MM.1S (cell line): Measurements from ENCODE around the gene WDR70.
"Not testable (repeated sequence)": the region's sequence is repeated elsewhere in the genome, so short reads cannot be mapped to it uniquely, and the experiment has no call there.

Experiments
- DNase-seq: peaks from one replicate; pipeline ENCODE4 v3.0.0-alpha.2; 2015
- H2AFZ ChIP-seq: fragments of 300-600 bp; sonication (generic); 2 replicates; pipeline ENCODE4 v1.6.0; 2016; ENCODE audit warnings: antibody characterized with exemption, low read length
- H3F3A ChIP-seq: fragments of 300-600 bp; sonication (generic); 2 replicates; pipeline ENCODE4 v1.6.1; 2016; ENCODE audit warnings: mild to moderate bottlenecking, antibody characterized with exemption, low read length, moderate library complexity, mixed read lengths; ENCODE audit not compliant: insufficient read depth
- H3K27ac ChIP-seq: fragments of 300-600 bp; sonication (generic); 2 replicates; pipeline ENCODE4 v1.5.1; 2016; ENCODE audit warnings: mild to moderate bottlenecking, low read length
- H3K27me3 ChIP-seq: fragments of 300-600 bp; sonication (generic); replicated peaks from 2 replicates; pipeline ENCODE4 v1.6.0; 2016; ENCODE audit warnings: low read length; ENCODE audit not compliant: insufficient read depth
- H3K36me3 ChIP-seq: fragments of 300-600 bp; sonication (generic); replicated peaks from 2 replicates; pipeline ENCODE4 v1.6.1; 2016; ENCODE audit warnings: mild to moderate bottlenecking, low read length, mixed read lengths; ENCODE audit not compliant: insufficient read depth
- H3K4me1 ChIP-seq: fragments of 300-600 bp; sonication (generic); 2 replicates; pipeline ENCODE4 v1.6.1; 2016; ENCODE audit warnings: low read length, mixed read lengths
- H3K4me2 ChIP-seq: fragments of 300-600 bp; sonication (generic); 2 replicates; pipeline ENCODE4 v1.6.0; 2016; ENCODE audit warnings: low read depth, low read length
- H3K4me3 ChIP-seq: fragments of 300-600 bp; sonication (generic); 2 replicates; pipeline ENCODE4 v1.5.1; 2016; ENCODE audit warnings: low read length, mixed read lengths
- H3K79me2 ChIP-seq: fragments of 300-600 bp; sonication (generic); 2 replicates; pipeline ENCODE4 v1.6.1; 2016; ENCODE audit warnings: mixed run types, low read length, mixed read lengths
- H3K9ac ChIP-seq: fragments of 300-600 bp; sonication (generic); 2 replicates; pipeline ENCODE4 v1.6.1; 2016; ENCODE audit warnings: low read length, mixed read lengths
- H3K9me2 ChIP-seq: fragments of 300-600 bp; sonication (generic); replicated peaks from 2 replicates; pipeline ENCODE4 v1.6.1; 2016; ENCODE audit warnings: mild to moderate bottlenecking, low read length, mixed read lengths; ENCODE audit not compliant: insufficient read depth
- H3K9me3 ChIP-seq: fragments of 300-600 bp; sonication (generic); replicated peaks from 2 replicates; pipeline ENCODE4 v1.6.1; 2016; ENCODE audit warnings: mild to moderate bottlenecking, low read length, mixed read lengths; ENCODE audit not compliant: insufficient read depth
- H4K20me1 ChIP-seq: fragments of 300-600 bp; sonication (generic); 2 replicates; pipeline ENCODE4 v1.6.1; 2016; ENCODE audit warnings: mild to moderate bottlenecking, low read length, moderate library complexity, mixed read lengths; ENCODE audit not compliant: insufficient read depth
- EZH2 ChIP-seq: fragments of 300-600 bp; sonication (generic); optimal IDR thresholded peaks from 2 replicates; pipeline ENCODE3; 2017; ENCODE audit warnings: low read depth, mild to moderate bottlenecking, antibody characterized with exemption, low read length, mixed read lengths
- EZH2phosphoT487 ChIP-seq: fragments of 300-600 bp; sonication (generic); IDR thresholded peaks from 2 replicates; pipeline ENCODE4 v1.6.1; 2018; ENCODE audit warnings: antibody characterized with exemption, low read length
- TF ChIP-seq, protein P1 (sequence below): fragments of 300-600 bp; sonication (generic); IDR thresholded peaks from 2 replicates; pipeline ENCODE4 v1.5.1; 2016; ENCODE audit warnings: antibody characterized with exemption, low read length, mixed read lengths

Gene WDR70

DNA sequence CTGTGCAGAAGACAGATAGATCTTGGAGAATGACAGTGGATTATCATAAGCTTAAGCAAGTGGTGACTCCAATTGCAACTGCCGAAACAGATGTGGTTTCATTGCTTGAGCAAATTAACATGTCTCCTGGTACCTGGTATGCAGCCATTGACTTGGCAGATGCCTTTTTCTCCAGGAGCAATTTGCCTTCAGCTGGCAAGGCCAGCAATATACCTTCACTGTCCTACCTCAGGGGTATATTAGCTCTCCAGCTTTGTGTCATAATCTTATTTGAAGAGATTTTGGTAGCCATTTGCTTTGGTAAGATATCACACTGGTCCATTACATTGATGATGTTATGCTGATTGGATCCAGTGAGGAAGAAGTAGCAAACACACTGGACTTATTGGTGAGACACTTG lies 417.3 kb downstream of the WDR70 start:
- not testable (repeated sequence) for H3K9ac ChIP-seq, H3K4me3 ChIP-seq, H3K9me2 ChIP-seq, H3K4me2 ChIP-seq, H3K27ac ChIP-seq, H3K27me3 ChIP-seq, H4K20me1 ChIP-seq, H3K9me3 ChIP-seq, DNase-seq, H3K36me3 ChIP-seq, H3K79me2 ChIP-seq, H2AFZ ChIP-seq
- peaks cover 26% of the 10 kb centered on the region for H3F3A ChIP-seq
- H3K4me1 ChIP-seq, result peaks cover 28% of the 10 kb centered on the region

DNA sequence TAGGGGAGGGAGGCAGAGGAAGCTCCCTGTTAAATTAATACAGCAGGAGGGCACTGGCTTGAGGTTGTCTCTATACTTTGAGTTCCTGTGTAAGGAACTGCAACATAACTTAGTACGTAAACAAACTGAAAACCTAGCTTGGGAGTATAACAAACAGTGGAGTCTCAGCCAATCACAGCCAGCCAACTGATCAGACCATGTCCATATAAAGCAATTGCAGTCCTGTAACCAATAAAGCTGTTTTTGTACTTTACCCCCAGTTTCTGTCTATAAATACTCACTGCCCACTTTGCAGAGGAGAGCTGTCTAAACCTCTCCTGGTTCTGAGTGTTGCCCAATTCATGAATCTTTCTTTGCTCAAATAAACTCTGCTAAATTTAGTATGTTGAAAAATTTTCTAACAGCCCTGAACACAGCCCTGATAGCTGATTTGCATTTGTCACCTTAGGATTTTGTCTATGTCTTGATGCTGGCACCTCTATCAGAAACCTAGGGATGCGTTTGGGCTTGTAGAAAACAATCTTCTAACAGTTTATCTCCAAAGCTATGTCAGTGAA lies 420.8 kb downstream of the WDR70 start:
- DNase-seq, result peak; percentile 85
- Histone ChIP-seq H3K9ac (peak overlapping the region; percentile 74), H3K79me2 (no peaks in the 10 kb centered on the region), H3K4me1 (peaks cover 40% of the 10 kb centered on the region), H3K4me3 (peak overlapping the region; percentile 21; the same call in 1 of the 2 replicates), H3K36me3 (no peaks in the 10 kb centered on the region), H2AFZ (peak overlapping the region; percentile 14; the same call in 1 of the 2 replicates), H3F3A (peaks cover 26% of the 10 kb centered on the region), H3K9me3 (no peaks in the 10 kb centered on the region), H3K4me2 (peak overlapping the region; percentile 59), H3K27me3 (no peaks in the 10 kb centered on the region), H3K27ac (peak overlapping the region; percentile 99), H4K20me1 (no peaks in the 10 kb centered on the region), H3K9me2 (no peaks in the 10 kb centered on the region)
- no peak for TF ChIP-seq EZH2phosphoT487
- TF ChIP-seq, protein P1, sequence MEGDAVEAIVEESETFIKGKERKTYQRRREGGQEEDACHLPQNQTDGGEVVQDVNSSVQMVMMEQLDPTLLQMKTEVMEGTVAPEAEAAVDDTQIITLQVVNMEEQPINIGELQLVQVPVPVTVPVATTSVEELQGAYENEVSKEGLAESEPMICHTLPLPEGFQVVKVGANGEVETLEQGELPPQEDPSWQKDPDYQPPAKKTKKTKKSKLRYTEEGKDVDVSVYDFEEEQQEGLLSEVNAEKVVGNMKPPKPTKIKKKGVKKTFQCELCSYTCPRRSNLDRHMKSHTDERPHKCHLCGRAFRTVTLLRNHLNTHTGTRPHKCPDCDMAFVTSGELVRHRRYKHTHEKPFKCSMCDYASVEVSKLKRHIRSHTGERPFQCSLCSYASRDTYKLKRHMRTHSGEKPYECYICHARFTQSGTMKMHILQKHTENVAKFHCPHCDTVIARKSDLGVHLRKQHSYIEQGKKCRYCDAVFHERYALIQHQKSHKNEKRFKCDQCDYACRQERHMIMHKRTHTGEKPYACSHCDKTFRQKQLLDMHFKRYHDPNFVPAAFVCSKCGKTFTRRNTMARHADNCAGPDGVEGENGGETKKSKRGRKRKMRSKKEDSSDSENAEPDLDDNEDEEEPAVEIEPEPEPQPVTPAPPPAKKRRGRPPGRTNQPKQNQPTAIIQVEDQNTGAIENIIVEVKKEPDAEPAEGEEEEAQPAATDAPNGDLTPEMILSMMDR, result no peak
- TF ChIP-seq EZH2, result no peak

DNA sequence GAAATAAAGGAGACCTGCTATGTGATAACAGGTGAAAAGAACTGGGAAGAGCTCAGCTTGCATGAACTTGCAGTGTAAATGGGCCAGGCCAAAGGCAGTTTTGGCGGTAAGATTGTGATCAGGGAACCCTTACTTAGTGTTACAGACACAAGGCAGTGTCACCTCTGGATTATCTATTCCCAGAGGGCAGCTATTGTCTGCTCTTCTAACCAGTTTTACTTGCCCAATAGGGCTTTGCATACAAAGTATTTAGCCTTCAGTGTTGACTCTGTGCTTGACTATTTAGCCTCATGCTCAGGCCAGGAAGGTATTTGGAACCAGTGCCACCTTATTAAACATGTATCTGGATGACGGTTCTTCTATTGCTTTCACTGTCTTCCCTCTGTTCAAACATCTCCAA lies 422.4 kb downstream of the WDR70 start:
- H2AFZ ChIP-seq, result 0 out of 2 replicates have a peak overlapping the region, but pooled peaks have one; percentile 17
- H3F3A ChIP-seq, result peaks cover 26% of the 10 kb centered on the region
- H3K4me1 ChIP-seq, result peaks cover 40% of the 10 kb centered on the region
- no peak for DNase-seq
- no peak overlapping the region for H3K4me2 ChIP-seq
- no peaks in the 10 kb centered on the region for H3K79me2 ChIP-seq
- H3K27me3 ChIP-seq, result no peaks in the 10 kb centered on the region
- H3K9me2 ChIP-seq, result no peaks in the 10 kb centered on the region
- no peak overlapping the region for H3K9ac ChIP-seq
- H4K20me1 ChIP-seq, result no peaks in the 10 kb centered on the region
- peak overlapping the region; percentile 99; the same call in 1 of the 2 replicates for H3K27ac ChIP-seq
- TF ChIP-seq, protein P1, result no peak
- TF ChIP-seq EZH2, result no peak
- TF ChIP-seq EZH2phosphoT487, result no peak
- H3K36me3 ChIP-seq, result no peaks in the 10 kb centered on the region
- H3K9me3 ChIP-seq, result no peaks in the 10 kb centered on the region
- H3K4me3 ChIP-seq, result no peak overlapping the region
